HEK293 (cell line): ENCODE results near the gene AUH.

Experiments
- CTCF ChIA-PET: fragments of 350-600 bp; formaldehyde crosslinking; extraction: SDS; loops from one replicate; lab custom pipeline; 2021; ENCODE audit warnings: antibody characterized with exemption; lab: Yijun Ruan, JAX
- POLR2A ChIA-PET: fragments of 300-600 bp; formaldehyde crosslinking; extraction: SDS; loops from one replicate; lab custom pipeline; 2020; ENCODE audit warnings: antibody characterized with exemption, inconsistent platforms; lab: Yijun Ruan, JAX
- H3K27ac ChIP-seq: fragments of 200-500 bp; sonication (Bioruptor generic); 2 replicates; pipeline ENCODE4 v1.5.1; 2014; ENCODE audit warnings: low read depth, low read length, control low read depth, inconsistent platforms; ENCODE audit errors: extremely low read depth
- H3K36me3 ChIP-seq, 2 experiments: fragments of 200-500 bp in 1 of 2; sonication (Bioruptor generic) in 1 of 2; 1 replicate in 1 of 2; 2 replicates in 1 of 2; pipeline ENCODE4 v1.5.1; 2014 to 2017; ENCODE audit warnings: inconsistent platforms in 2 of 2, low read length in 2 of 2; ENCODE audit not compliant: control insufficient read depth in 2 of 2, insufficient read depth in 1 of 2
- H3K4me1 ChIP-seq: fragments of 200-500 bp; sonication (Bioruptor generic); 2 replicates; pipeline ENCODE4 v1.5.1; 2014; ENCODE audit warnings: mild to moderate bottlenecking, low read length, inconsistent platforms; ENCODE audit not compliant: control insufficient read depth, insufficient read depth
- H3K4me3 ChIP-seq: 2 replicates; pipeline ENCODE4 v1.5.1; 2011; ENCODE audit warnings: low read depth, mild to moderate bottlenecking, control low read depth, low read length, moderate library complexity
- H3K9me3 ChIP-seq: fragments of 200-500 bp; sonication (Bioruptor generic); 2 replicates; pipeline ENCODE4 v1.5.1; 2014; ENCODE audit warnings: low read depth, low read length, inconsistent platforms; ENCODE audit not compliant: control insufficient read depth, insufficient read depth
- GFI1B ChIP-seq: fragments of 450-650 bp; formaldehyde crosslinking; IDR thresholded peaks from 2 replicates; pipeline ENCODE4 v1.5.1; 2016; ENCODE audit warnings: missing biosample characterization, missing genetic modification characterization
- GLI4 ChIP-seq: fragments of 450-650 bp; formaldehyde crosslinking; IDR thresholded peaks from 2 replicates; pipeline ENCODE4 v1.5.1; 2016; ENCODE audit warnings: missing biosample characterization, missing genetic modification characterization
- GLIS1 ChIP-seq: fragments of 450-650 bp; formaldehyde crosslinking; IDR thresholded peaks from 2 replicates; pipeline ENCODE4 v1.5.1; 2016; ENCODE audit warnings: missing biosample characterization, missing genetic modification characterization
- GLIS2 ChIP-seq: fragments of 450-650 bp; formaldehyde crosslinking; IDR thresholded peaks from 2 replicates; pipeline ENCODE4 v1.5.1; 2016; ENCODE audit warnings: missing biosample characterization, missing genetic modification characterization
- SCRT1 ChIP-seq: fragments of 450-650 bp; formaldehyde crosslinking; IDR thresholded peaks from 2 replicates; pipeline ENCODE4 v1.5.1; 2016; ENCODE audit warnings: missing biosample characterization, missing genetic modification characterization, borderline replicate concordance
- WT1 ChIP-seq: fragments of 450-650 bp; formaldehyde crosslinking; IDR thresholded peaks from 2 replicates; pipeline ENCODE4 v1.5.1; 2016; ENCODE audit warnings: missing biosample characterization, missing genetic modification characterization
- ZBTB21 ChIP-seq: fragments of 450-650 bp; formaldehyde crosslinking; IDR thresholded peaks from 2 replicates; pipeline ENCODE4 v1.5.1; 2017; ENCODE audit warnings: missing biosample characterization, missing genetic modification characterization
- ZBTB7A ChIP-seq: fragments of 450-650 bp; formaldehyde crosslinking; IDR thresholded peaks from 2 replicates; pipeline ENCODE4 v1.5.1; 2016; ENCODE audit warnings: low read depth, missing biosample characterization, missing genetic modification characterization
- ZFP41 ChIP-seq: fragments of 450-650 bp; formaldehyde crosslinking; IDR thresholded peaks from 2 replicates; pipeline ENCODE4 v1.5.1; 2016; ENCODE audit warnings: missing biosample characterization, missing genetic modification characterization, borderline replicate concordance
- ZNF138 ChIP-seq: fragments of 450-650 bp; formaldehyde crosslinking; IDR thresholded peaks from 2 replicates; pipeline ENCODE4 v1.5.1; 2016; ENCODE audit warnings: missing biosample characterization, missing genetic modification characterization, borderline replicate concordance
- ZNF157 ChIP-seq: fragments of 450-650 bp; formaldehyde crosslinking; IDR thresholded peaks from 2 replicates; pipeline ENCODE4 v1.5.1; 2016; ENCODE audit warnings: missing biosample characterization, missing genetic modification characterization
- ZNF311 ChIP-seq: fragments of 450-650 bp; formaldehyde crosslinking; IDR thresholded peaks from 2 replicates; pipeline ENCODE4 v1.5.1; 2017; ENCODE audit warnings: missing biosample characterization, missing genetic modification characterization, borderline replicate concordance
- ZNF514 ChIP-seq: fragments of 450-650 bp; formaldehyde crosslinking; IDR thresholded peaks from 2 replicates; pipeline ENCODE4 v1.5.1; 2016; ENCODE audit warnings: missing biosample characterization, missing genetic modification characterization
- ZNF624 ChIP-seq: fragments of 450-650 bp; formaldehyde crosslinking; IDR thresholded peaks from 2 replicates; pipeline ENCODE4 v1.5.1; 2017; ENCODE audit warnings: missing biosample characterization, missing genetic modification characterization
- ZNF76 ChIP-seq: fragments of 450-650 bp; formaldehyde crosslinking; IDR thresholded peaks from 2 replicates; pipeline ENCODE4; 2016; ENCODE audit warnings: low read depth, missing biosample characterization, missing genetic modification characterization, borderline replicate concordance
- ZNF830 ChIP-seq: fragments of 450-650 bp; IDR thresholded peaks from 2 replicates; pipeline ENCODE4 v1.5.0; 2018; ENCODE audit warnings: missing biosample characterization, missing genetic modification characterization, low read depth, mild to moderate bottlenecking, moderate library complexity
- TF ChIP-seq, protein P1 (sequence below): fragments of 450-650 bp; formaldehyde crosslinking; IDR thresholded peaks from 2 replicates; pipeline ENCODE4 v1.5.1; 2017; ENCODE audit warnings: missing biosample characterization, missing genetic modification characterization
- TF ChIP-seq, protein P2 (sequence below): fragments of 450-650 bp; formaldehyde crosslinking; IDR thresholded peaks from 2 replicates; pipeline ENCODE4 v1.5.1; 2016; ENCODE audit warnings: missing biosample characterization, missing genetic modification characterization
- TF ChIP-seq, protein P3 (sequence below): IDR thresholded peaks from 2 replicates; pipeline ENCODE4 v1.6.1; 2011; ENCODE audit warnings: mild to moderate bottlenecking, low read depth, low read length, borderline replicate concordance
- TF ChIP-seq, protein P4 (sequence below): fragments of 450-650 bp; formaldehyde crosslinking; IDR thresholded peaks from 2 replicates; pipeline ENCODE4 v1.5.0; 2017; ENCODE audit warnings: missing biosample characterization, missing genetic modification characterization, borderline replicate concordance
- TF ChIP-seq, protein P5 (sequence below): fragments of 450-650 bp; formaldehyde crosslinking; IDR thresholded peaks from 2 replicates; pipeline ENCODE4 v1.5.1; 2016; ENCODE audit warnings: missing biosample characterization, missing genetic modification characterization

AUH gene

DNA sequence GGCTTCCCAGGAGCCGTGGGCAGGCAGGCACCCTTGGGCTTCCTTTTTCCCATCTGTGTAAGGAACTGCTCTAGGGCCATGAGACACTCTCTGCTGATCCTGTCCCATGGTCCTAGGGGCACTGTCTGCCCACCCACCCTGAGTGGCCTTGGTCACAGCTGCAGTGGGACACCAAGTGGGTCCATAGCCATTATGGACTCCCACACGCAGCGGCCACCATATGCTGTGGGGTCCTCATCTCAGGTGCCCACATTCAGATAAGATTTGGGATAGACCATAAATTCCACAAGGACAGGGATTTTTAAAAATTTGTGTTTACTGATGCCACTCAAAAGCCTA is 180.8 kb downstream of the AUH start:
- CTCF ChIA-PET, result no interaction called here

DNA sequence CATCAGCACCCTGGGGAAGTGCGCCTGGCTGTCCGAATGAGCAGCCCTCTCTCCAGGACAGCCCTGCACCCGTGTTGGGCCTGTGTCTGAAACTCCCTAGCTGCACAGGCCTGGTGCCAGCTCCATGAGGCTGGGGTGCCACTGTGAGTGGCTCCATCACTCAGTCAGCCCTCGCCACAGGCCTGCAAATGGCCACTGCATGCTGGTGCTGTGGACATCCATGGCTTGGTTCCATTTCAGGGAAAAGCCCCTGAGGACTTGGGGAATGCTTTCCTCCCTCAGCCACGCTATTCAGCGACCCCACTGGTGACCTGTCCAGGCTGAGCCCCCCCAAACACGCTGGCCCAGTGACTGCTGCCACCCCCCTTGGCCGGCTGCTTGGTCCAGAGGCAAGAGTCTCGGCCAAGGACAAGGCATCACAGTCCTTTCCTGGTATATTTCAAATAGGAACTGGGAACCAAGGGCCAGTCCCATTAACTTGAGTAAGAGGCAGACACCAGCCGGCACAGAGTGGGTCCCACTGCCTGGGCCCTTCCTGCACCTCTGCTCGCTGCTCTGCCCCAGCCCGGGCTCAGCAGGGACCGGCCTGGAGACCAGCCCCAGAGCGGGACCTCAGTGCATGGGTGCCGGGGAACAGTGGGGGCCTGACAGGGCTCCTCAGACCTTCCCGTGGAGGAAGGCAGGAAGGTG is 181.3 kb downstream of the AUH start:
- CTCF ChIA-PET, result no interaction called here
- POLR2A ChIA-PET, result no interaction called here
- no peaks in the 10 kb centered on the region for H3K4me1 ChIP-seq
- no peak for TF ChIP-seq ZNF514
- TF ChIP-seq ZBTB7A (tag by site-specific recombination), result no peak
- TF ChIP-seq ZNF138 (tag by site-specific recombination), result no peak
- no peak for TF ChIP-seq ZNF830 (tag by site-specific recombination)
- no peak for TF ChIP-seq SCRT1 (tag by site-specific recombination)
- TF ChIP-seq, protein P1, sequence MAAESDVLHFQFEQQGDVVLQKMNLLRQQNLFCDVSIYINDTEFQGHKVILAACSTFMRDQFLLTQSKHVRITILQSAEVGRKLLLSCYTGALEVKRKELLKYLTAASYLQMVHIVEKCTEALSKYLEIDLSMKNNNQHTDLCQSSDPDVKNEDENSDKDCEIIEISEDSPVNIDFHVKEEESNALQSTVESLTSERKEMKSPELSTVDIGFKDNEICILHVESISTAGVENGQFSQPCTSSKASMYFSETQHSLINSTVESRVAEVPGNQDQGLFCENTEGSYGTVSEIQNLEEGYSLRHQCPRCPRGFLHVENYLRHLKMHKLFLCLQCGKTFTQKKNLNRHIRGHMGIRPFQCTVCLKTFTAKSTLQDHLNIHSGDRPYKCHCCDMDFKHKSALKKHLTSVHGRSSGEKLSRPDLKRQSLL (tag by site-specific recombination), result no peak
- TF ChIP-seq, all 188 proteins: peak for 0
- H3K36me3 ChIP-seq, result no peaks in the 10 kb centered on the region
- no peak overlapping the region for H3K4me3 ChIP-seq
- no peaks in the 10 kb centered on the region for H3K9me3 ChIP-seq
- no peak overlapping the region for H3K27ac ChIP-seq

More for the DNA sequence above, 180.8 kb downstream of the AUH start:
- POLR2A ChIA-PET, result no interaction called here
- Histone ChIP-seq H3K36me3 (no peaks in the 10 kb centered on the region), H3K4me3 (no peak overlapping the region), H3K27ac (no peak overlapping the region), H3K4me1 (no peaks in the 10 kb centered on the region), H3K9me3 (no peaks in the 10 kb centered on the region)
- TF ChIP-seq GFI1B (tag by site-specific recombination), result no peak
- TF ChIP-seq ZNF157 (tag by site-specific recombination), result no peak
- no peak for TF ChIP-seq WT1
- TF ChIP-seq GLIS2 (tag by site-specific recombination), result no peak
- no peak for TF ChIP-seq GLI4 (tag by site-specific recombination)
- TF ChIP-seq, protein P2, sequence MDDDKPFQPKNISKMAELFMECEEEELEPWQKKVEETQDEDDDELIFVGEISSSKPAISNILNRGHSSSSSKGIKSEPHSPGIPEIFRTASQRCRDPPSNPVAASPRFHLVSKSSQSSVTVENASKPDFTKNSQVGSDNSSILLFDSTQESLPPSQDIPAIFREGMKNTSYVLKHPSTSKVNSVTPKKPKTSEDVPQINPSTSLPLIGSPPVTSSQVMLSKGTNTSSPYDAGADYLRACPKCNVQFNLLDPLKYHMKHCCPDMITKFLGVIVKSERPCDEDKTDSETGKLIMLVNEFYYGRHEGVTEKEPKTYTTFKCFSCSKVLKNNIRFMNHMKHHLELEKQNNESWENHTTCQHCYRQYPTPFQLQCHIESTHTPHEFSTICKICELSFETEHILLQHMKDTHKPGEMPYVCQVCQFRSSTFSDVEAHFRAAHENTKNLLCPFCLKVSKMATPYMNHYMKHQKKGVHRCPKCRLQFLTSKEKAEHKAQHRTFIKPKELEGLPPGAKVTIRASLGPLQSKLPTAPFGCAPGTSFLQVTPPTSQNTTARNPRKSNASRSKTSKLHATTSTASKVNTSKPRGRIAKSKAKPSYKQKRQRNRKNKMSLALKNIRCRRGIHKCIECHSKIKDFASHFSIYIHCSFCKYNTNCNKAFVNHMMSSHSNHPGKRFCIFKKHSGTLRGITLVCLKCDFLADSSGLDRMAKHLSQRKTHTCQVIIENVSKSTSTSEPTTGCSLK (tag by site-specific recombination), result no peak
- no peak for TF ChIP-seq ZNF138 (tag by site-specific recombination)
- no peak for TF ChIP-seq ZNF624 (tag by site-specific recombination)
- no peak for TF ChIP-seq ZBTB21 (tag by site-specific recombination)
- no peak for TF ChIP-seq ZNF76 (tag by site-specific recombination)
- TF ChIP-seq, protein P3, sequence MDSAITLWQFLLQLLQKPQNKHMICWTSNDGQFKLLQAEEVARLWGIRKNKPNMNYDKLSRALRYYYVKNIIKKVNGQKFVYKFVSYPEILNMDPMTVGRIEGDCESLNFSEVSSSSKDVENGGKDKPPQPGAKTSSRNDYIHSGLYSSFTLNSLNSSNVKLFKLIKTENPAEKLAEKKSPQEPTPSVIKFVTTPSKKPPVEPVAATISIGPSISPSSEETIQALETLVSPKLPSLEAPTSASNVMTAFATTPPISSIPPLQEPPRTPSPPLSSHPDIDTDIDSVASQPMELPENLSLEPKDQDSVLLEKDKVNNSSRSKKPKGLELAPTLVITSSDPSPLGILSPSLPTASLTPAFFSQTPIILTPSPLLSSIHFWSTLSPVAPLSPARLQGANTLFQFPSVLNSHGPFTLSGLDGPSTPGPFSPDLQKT, result no peak
- no peak for TF ChIP-seq ZNF311
- TF ChIP-seq ZFP41 (tag by site-specific recombination), result no peak
- no peak for TF ChIP-seq GLIS1 (tag by site-specific recombination)
- TF ChIP-seq, protein P4, sequence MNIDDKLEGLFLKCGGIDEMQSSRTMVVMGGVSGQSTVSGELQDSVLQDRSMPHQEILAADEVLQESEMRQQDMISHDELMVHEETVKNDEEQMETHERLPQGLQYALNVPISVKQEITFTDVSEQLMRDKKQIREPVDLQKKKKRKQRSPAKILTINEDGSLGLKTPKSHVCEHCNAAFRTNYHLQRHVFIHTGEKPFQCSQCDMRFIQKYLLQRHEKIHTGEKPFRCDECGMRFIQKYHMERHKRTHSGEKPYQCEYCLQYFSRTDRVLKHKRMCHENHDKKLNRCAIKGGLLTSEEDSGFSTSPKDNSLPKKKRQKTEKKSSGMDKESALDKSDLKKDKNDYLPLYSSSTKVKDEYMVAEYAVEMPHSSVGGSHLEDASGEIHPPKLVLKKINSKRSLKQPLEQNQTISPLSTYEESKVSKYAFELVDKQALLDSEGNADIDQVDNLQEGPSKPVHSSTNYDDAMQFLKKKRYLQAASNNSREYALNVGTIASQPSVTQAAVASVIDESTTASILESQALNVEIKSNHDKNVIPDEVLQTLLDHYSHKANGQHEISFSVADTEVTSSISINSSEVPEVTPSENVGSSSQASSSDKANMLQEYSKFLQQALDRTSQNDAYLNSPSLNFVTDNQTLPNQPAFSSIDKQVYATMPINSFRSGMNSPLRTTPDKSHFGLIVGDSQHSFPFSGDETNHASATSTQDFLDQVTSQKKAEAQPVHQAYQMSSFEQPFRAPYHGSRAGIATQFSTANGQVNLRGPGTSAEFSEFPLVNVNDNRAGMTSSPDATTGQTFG (tag by site-specific recombination), result no peak
- TF ChIP-seq, protein P5, sequence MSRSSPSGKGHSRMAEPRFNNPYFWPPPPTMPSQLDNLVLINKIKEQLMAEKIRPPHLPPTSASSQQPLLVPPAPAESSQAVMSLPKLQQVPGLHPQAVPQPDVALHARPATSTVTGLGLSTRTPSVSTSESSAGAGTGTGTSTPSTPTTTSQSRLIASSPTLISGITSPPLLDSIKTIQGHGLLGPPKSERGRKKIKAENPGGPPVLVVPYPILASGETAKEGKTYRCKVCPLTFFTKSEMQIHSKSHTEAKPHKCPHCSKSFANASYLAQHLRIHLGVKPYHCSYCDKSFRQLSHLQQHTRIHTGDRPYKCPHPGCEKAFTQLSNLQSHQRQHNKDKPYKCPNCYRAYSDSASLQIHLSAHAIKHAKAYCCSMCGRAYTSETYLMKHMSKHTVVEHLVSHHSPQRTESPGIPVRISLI (tag by site-specific recombination), result no peak
